ENCODE data around the gene CCDC88C.
"Not testable (repeated sequence)": the region's sequence is repeated elsewhere in the genome, so short reads cannot be mapped to it uniquely, and the experiment has no call there.

CCDC88C gene

DNA sequence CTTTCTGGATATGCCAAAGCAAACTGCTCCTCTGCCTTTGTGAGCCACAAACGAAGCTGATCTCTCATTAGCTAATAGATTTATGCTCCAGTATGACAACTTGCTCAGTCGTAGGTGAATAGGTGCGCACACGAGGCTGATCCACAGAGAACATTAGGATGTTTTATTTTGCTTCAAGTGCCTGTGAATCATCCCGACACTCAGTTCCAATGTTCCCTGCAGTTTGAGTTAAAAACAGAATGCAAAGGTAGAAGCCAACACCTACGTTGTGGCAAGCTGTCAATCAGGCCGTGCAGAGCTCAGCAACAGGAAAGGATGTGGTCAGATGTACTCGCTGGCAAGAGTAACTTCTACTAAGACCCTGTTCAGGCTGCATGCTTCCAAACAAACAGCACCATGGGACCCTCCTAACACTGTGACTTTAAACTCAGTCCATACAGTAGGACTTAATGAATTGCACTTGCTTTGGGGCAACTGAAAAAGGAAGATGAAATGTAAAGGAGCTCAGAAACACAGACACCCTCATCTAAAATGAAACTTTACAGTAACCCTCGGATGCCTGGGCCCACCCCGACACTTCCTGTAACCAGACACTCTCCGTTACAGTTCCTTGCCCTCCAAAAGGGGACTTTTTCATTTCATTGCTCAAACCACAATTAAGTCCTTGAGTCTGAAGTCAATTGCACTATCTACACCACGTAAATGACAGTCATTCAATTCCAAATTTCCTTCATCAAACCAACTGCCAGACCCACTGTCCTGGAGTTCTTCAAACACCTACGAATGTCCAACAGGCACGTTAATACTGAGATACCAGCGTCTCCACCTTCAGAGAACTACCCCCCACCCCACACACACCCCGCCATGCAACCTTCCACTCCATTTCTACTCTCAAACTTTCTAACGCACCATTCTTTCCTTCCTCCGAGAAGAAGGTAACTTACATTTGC lies 1.6 kb downstream of the CCDC88C start:
- no peak for DNase-seq

DNA sequence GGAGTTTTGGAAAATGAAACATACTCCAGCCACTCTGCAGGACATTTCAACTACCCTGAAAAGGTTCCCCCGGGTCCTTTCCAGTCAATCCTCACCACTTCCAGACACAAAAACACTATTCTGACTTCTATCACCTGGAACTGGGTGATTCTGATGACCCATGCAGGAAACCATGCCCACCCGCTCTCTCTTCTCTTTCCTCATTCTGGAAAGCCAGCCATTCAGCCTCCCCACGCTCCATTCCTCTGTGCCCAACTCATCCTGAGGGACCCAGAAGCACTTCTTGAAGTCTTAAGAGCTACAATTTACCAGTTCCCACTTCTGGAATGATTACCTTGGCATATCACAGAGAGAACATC lies 3.2 kb downstream of the CCDC88C start:
- no peak for DNase-seq

DNA sequence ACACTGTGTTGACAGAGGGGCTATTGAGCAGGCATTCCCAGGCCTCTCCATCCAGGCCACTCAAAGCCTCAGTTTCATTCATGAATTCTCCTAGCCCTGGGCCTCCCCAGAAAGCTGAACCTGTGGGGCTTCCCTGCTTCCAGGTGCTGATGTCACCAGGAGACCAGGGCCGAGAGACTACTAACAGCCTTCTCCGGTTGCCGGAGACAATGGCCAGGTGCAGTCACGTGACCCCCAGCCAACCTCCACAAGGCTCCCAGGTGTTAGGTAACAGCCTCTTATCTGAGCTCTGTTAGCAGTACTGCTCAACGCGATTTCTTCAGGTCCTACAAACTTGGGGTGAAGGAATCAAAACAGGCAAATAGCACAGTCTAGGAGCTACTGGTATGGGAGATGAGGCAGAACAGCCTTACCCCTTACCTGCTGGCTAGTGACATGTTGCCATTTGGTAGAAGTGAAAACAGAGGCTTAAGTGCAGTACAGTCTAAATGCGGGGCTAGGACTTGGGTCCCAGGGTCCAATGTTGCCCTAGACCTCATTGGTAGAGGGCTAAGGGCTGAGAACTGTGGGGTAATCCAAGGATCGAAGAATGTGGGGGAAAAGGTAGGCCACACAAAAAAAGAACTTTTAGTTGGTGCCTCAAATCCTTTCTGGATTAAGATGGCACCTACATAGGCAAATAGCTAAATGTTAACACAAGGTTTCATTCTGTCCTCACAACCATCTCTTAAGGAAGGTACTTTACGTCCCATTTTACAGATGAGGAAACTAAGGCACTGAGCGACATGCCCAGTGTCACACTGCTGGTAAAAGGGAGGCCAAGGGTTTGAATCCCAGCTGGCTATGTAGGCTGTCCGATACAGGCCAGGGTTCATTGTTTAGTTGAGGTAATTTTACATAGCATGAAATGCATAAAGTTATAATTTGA lies 3.8 kb downstream of the CCDC88C start:
- DNase-seq, result no peak

DNA sequence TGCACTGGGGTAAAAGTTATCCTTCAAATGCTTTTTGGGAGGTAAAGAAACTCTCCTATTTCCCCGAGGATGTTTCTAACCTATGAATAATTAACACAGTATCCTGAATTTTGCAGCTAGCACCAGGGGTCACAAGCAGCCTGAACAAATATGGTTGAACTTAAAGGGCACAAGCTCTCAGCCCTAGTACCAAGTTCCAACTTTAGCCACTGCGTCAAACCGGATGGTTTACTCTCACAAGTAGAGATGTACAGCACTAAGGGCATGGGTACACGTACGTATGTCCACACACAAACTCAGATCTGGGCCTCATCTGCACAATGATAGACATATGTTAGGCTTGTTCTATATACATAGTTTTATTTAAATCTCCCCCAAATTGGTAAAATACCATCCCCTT lies 4.7 kb downstream of the CCDC88C start:
- DNase-seq, result no peak

DNA sequence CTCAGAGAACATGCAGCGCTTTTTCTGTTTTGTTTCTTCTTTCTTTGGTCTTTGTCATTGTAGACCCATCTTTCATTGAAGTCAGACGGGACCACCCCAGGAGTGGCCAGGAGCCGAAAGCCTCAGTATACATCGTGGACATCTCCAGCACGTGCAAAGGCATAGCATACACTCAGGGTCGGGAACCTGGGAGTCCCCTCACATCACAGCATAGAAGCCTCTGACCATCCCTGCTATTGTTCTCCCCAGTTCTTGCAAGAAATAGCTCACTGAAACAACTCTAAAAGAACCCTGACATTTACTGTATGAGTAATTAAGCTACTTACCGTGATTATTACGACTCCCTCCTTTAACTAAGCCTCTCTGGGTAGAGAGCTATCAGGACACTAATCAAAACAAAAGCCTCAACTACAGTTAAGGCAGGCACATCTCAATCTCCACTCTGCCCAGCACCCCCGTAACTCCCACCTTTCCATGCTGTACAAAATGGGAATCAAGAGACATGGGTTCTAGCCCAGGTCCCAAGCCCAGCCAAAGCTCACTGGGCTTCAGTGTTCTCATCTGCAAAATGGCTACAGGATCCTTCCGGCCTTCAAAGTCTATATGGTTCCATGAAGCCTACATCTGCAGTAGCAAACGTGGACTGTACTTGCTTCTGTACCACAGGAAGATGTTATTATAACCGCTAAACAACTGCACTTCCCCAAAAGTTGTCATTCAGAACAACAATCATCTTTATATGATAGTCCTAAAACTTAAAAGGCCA lies 6.7 kb downstream of the CCDC88C start:
- DNase-seq, result no peak

DNA sequence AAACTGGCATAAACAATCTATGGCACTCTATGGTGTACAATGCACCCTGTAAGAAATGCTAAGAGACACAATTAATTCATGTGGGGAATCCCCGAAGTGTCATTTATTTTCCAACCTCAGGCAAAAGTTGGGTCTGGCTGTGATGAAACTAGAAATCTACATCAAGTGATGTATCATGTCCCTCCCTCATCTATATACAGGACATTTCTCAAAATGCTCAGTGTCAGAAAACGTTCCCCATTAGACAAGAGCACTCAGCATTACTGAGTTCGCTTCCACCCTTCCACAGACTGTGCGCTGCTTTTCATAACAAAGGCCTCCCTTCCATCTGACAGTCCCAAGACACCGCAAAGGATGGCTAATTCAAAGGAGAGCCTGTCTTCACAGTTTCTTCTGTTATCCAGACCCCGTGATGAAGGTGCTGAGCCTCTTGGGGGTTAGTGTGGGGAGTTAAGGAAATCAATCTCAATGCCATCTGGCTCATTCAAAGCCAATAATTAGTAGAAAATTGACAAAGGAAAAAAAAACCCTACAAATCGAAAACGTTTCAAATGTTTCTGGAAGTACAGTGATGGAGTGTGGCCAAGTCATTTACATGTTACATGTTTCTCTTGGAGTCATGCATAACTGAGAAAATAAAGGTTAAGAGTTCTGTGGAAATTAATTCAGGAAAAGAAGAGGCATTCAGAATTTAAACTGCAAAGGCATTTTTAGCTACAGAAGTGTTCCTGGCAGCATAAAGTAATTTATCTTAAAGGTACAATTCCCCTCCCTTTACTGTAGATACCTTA lies 7.5 kb downstream of the CCDC88C start:
- DNase-seq, result no peak

DNA sequence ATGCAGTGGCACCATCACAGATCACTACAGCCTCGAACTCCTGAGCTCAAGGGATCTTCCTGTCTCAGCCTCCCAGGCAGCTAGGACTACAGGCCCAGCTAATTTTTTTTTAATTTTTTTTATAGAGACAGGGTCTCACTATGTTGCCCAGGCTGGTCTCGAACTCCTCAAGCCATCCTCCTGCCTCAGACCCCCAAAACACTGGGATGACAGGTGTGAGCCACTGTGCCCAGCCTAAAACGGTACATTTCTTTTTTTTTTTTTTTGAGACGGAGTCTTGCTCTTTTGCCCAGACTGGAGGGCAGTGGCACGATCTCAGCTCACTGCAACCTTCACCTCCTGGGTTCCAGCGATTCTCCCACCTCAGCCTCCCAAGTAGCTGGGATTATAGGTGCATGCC lies 8.4 kb downstream of the CCDC88C start:
- DNase-seq, result not testable (repeated sequence)

DNA sequence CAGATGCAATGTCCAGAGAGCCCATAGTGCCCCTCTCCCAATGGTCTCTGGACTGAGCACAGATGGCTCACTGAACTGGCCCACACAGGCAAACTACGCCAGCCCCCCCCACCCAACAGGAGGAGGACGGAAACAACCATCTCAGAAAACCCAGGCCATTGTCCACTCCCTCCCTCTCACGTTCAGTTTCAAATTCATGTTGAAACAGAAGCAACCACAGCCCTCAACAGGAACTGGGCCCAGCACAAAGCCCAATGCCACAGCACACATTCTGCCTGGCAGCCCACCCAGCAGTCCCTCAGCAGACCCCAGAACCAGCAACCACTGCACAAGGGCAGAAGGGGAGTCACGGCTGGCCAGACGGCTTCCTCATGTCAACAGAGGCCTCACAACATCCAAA lies 10.6 kb downstream of the CCDC88C start:
- DNase-seq, result no peak

DNA sequence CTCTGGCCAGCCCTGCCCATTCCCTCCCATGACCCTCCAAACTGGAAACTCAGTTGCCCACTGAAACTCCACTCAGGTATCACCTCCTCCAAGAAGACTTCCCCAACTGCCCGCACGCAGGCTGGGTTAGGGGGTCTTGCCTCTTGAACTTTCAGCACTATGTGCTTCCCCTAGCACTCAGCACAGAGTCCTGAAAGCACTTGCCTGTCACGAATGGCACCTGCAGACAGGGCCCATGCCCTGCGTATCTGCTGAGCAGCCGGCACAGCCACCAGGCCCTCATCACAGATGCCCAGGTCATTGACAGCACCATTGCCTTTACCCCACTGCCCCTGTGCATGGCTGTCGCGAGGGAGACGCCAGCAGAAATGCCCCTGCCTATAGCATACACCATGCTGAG lies 11.2 kb downstream of the CCDC88C start:
- no peak for DNase-seq

DNA sequence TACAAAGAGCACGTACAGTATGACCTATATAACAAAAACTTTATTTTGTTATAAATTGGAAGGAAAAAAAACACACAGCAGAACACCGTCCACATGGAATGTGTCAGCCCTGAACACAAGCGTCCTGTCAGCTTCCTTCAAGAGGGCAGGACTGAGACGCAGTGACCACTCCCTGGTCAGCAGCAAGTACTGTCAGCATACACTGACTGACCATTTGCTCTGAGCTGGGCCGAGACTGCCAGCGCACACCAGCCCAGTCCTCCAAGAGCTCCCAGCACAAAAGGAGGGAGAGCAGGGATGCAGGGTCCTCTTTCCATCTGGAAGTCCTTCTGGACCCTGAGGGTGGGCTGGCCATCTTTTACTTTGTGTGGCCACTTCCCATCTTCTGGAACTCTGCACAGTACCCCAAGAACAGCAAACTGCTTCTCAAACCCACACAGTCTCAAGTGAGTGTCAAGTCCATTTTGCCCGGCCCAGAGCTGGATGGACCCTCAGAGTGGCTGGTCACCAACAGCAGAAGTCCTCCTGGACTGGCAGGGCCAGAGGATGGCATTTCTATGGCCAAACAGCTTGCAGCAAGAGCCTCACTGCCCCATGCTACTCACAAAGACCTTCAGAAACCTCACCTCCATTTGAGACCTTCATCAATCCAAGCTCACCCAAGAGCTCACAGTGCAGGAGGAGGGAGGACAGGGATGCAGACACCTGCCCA lies 11.7 kb downstream of the CCDC88C start:
- no peak for DNase-seq

DNA sequence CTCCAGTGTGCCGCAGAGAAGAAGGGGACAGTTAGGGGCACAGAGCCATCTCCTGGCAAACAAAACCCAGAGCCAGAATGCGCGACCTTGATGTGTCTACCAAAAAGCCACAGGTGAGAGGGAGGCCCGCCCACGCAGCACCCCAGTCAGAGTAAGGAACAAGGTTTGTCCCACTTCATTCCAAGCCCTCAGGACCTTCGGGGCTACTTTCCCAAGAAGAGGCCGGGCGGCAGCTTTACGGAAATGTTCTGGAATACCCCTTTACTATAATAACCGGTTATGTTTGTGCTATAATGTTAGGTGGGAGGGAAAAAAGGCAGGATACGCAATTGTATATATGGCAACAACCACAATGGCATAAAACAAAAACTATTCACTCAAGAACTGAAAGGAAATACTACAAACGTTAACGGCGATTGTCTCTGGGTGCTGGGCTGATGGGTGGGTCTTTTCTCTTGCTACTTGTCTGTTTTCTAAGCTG lies 12.3 kb downstream of the CCDC88C start:
- DNase-seq, result no peak

DNA sequence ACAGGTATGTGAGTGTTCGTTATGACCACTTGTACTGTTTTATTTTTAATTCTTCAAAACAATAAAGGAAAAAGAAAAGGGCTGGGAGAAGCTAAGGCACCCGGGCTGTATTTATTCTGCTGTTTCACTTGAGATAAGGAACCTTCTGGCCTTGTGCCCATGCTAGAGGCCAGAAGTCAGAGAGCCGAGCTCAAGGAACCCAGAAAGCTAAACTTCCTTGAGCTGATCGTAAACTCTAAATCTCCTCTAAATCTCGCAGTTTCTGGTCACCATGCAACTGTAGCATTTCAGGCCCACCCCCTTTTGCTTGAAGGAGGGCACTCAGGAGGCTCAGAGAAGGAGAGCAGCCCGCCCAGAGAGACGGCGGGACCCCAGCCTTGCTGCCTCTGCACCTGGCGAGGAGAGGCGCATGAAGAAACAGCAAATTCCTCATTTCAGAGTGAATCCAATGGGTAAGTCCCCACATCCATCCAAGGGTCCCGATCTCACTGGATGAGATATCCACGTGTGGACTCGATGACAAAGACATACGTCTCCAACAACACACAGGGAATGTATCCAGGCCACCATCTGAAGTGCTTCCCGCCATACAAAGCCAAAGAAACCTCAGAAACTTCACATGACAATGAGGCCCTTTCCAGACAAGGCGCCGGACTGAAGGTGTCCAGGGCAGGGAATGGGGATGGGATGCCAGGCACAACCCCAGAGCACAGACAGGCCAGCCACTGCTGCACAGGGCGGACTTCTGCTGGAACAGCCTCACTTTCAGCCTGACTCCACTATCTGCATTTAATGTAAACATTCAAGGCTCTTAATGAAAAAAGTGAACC lies 14.6 kb downstream of the CCDC88C start:
- no peak for DNase-seq

DNA sequence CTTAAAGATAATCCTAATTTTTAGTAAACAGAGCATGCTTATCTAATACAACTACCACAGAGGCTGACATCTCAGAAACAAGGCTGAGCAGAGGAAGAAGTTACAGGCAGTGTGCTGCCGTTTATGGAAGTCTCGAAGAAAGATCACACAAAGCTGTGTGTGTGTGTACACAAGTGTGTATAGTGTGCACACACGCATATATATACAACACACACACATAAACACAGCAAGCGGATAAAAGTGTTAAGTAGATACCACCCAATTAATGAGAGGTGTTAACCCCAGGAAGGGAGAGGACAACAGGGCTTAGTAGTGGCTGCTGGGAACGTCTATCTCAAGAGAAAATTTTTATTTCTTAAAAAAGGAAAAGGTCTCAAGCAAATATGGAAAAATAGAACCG lies 15.3 kb downstream of the CCDC88C start:
- DNase-seq, result no peak

DNA sequence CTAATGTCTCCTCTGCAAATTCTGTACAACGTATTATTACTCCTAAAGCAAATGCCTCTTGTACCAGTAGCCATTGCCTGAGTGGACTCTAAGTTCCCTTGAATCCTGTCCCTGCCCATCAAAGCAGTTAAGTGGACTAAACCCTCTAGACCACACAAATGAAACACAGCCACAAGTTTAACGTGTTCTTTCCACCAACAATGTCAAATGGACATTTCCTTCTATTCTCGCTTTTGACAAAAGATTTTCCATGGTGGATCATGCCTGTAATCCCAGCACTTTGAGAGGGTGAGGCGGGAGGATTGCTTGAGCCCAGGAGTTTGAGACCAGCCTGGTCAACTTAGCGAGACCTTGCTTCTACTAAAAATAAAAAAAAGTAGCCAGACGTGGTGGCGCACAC lies 15.9 kb downstream of the CCDC88C start:
- no peak for DNase-seq

DNA sequence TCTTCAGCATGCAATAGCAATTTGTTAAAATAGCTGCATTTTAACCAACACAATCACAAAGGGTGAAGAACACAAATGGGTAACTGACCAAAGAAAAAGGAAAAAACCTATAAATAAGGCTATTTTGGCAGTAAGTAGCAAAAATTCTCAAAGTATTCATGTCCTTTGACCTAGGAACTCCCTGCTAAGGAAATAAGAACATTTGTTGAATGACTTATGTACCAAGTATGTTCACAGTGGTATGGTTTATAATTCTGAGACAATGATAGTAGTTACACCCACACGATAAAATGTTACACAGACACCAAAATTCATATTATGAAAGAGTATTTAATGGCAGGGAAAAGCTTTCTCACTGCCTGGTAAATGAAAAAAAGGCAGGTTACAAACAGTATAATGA lies 16.9 kb downstream of the CCDC88C start:
- no peak for DNase-seq

DNA sequence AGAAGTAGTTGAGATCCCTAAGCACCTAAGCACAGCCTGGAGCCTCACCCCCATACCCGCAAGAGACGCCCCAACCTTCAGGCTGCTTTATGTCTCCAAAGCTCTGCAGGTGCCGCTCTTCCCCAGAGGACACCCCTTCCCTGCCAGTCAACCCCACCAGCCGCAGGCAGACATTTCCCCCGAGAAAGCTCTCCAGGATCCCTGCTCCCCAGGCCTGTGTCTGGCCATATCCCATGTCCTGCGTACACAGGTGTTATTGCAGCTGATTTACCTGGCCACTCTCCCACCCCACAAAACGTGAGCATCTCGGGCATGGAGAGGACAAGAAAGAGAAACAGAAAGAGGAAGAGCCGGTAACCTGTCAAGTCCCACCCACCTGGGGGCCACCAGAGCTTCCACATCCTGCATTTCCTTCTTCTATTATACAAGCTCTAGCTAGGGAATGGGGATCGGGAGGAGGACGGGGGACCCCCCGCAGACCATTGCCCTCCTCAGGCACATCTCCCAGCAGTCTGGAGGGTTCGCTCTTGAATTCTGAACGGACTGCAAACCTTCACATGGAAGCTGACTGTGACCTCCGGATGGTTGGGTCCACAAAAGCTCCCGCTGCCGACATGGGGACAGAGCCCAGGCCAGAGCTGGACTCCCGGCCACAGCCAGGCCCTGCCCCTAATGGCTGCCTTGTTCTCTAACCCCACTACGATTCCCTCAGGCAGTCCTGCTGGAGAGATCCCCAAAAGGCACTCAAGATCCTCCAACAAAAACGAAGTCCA lies 17.6 kb downstream of the CCDC88C start:
- DNase-seq, result no peak

DNA sequence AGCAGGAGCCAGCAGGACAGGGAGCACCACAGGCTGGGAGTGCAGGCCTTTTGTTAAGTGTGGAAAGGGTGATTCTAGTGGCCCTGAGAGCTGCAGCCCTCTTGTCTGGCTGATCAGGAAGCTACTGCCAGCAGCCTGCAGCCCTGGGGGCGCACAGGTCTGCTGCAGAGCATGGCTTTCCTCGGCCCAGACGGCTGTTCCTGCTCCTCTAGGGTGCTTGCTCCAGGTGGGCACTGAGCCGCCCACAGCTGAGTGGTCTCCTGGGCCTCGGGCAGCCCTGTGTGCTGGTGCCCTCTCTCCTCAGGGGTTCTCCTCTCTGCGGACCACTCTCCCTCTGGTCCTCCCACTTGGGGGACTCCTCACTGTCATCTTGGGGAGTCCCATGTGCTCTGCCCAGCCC lies 18.9 kb downstream of the CCDC88C start:
- no peak for DNase-seq

DNA sequence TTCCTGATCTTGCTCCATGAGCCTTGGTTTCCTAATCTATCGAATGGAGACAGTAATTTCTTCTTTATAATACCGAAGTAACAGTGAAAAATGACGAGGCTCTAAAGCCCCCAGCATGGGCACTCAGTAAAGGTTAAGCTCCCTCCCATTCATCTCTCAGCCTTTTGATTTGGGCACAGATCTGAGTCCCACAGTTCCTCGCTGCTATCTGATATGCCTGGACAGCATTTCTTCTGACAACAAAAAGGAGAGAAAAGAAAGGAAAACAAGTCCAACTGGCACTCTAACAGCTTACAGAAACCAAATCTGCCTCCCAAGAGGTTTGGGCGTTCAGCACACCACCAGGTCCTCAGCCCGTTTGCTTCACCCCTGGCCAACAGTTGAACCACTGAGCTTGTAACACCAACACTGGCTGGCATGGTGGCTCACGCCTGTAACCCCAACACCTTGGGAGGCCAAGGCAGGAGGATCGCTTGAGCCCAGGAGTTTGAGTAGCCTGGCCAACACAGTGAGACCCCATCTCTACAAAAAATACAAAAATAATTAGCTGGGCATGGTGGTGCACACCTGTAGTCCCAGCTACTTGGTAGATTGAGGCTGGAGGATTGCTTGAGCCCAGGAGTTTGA lies 19.5 kb downstream of the CCDC88C start:
- no peak for DNase-seq
